A673 (cell line): Measurements from ENCODE around the gene SGCB. TPM values are rescaled to one million over a fixed set of nuclear protein-coding genes. Genes with fewer than 3 reads are reported as not detected.
A peak's percentile ranks its signal among the peaks of the same experiment; 100 is the strongest.

Source experiments
- BruUV-seq: library from RNA; stranded (reverse); fragments of 400-500 nt; replicated peaks from 2 replicates; lab custom pipeline; 2021; lab: Mats Ljungman, UMichigan
- CTCF ChIA-PET: fragments of 300-600 bp; sonication (Branson Sonifier 250); formaldehyde crosslinking; loops from one replicate; lab custom pipeline; 2022; ENCODE audit warnings: antibody characterized with exemption; lab: Charles Lee
- POLR2A ChIA-PET: fragments of 300-600 bp; sonication (Branson Sonifier 250); formaldehyde crosslinking; loops from one replicate; lab custom pipeline; 2022; ENCODE audit warnings: antibody characterized with exemption; ENCODE audit not compliant: low non-redundant PET; lab: Charles Lee
- DNase-seq: peaks from one replicate; pipeline ENCODE4 v3.0.0-alpha.2; 2015; ENCODE audit warnings: low spot score
- H3K27ac ChIP-seq: fragments of 200-600 bp; sonication (generic); 2 replicates; pipeline ENCODE4 v1.5.1; 2016; ENCODE audit warnings: mixed run types, low read depth, mild to moderate bottlenecking, mixed read lengths, antibody characterized with exemption, low read length; ENCODE audit not compliant: poor library complexity, severe bottlenecking
- H3K27me3 ChIP-seq: fragments of 200-600 bp; sonication (generic); replicated peaks from 2 replicates; pipeline ENCODE4 v1.6.1; 2017; ENCODE audit warnings: mixed run types, low read depth, mild to moderate bottlenecking, mixed read lengths, antibody characterized with exemption, low read length; ENCODE audit not compliant: insufficient read depth, poor library complexity
- H3K36me3 ChIP-seq: fragments of 200-600 bp; sonication (generic); 2 replicates; pipeline ENCODE4 v1.6.1; 2016; ENCODE audit warnings: mixed run types, mild to moderate bottlenecking, mixed read lengths, antibody characterized with exemption, low read length; ENCODE audit not compliant: insufficient read depth, poor library complexity, severe bottlenecking
- H3K4me1 ChIP-seq: fragments of 200-600 bp; sonication (generic); 2 replicates; pipeline ENCODE4 v1.6.1; 2017; ENCODE audit warnings: mixed run types, mild to moderate bottlenecking, mixed read lengths, antibody characterized with exemption, low read length; ENCODE audit not compliant: insufficient read depth, poor library complexity, severe bottlenecking
- H3K4me3 ChIP-seq: fragments of 200-600 bp; sonication (generic); 2 replicates; pipeline ENCODE4 v1.5.1; 2016; ENCODE audit warnings: low read depth, mixed run types, mild to moderate bottlenecking, mixed read lengths, low read length; ENCODE audit not compliant: poor library complexity, severe bottlenecking
- H3K9me3 ChIP-seq: fragments of 200-600 bp; sonication (generic); 2 replicates; pipeline ENCODE4 v1.6.1; 2016; ENCODE audit warnings: mixed run types, low read depth, mild to moderate bottlenecking, mixed read lengths, antibody characterized with exemption, low read length; ENCODE audit not compliant: poor library complexity, severe bottlenecking
- EZH2 ChIP-seq: fragments of 200-600 bp; sonication (generic); IDR thresholded peaks from 2 replicates; pipeline ENCODE4 v1.6.1; 2017; ENCODE audit warnings: borderline replicate concordance, low read depth, mild to moderate bottlenecking, mixed read lengths, antibody characterized with exemption, low read length; ENCODE audit not compliant: poor library complexity, severe bottlenecking
- intact Hi-C: fragments of 100-400 bp; cut with micrococcal nuclease; formaldehyde crosslinking; loops from one replicate; pipeline ENCODE4 v1.10.0; 2022; ENCODE audit not compliant: unreplicated experiment
- total RNA-seq: library from RNA; stranded (reverse); gene quantifications from 2 replicates; pipeline ENCODE4 v1.2.3, GENCODE V29; 2021
- TF ChIP-seq, protein P1 (sequence below): fragments of 300-800, 200-600 bp; sonication (generic); conservative IDR thresholded peaks from 2 replicates; pipeline ENCODE4 v1.5.1; 2017; ENCODE audit warnings: low read depth, mild to moderate bottlenecking, antibody characterized with exemption, low read length, moderate library complexity, mixed read lengths

SGCB gene
- total RNA-seq, 1 experiment from 2014 or later: 38.6 TPM

DNA sequence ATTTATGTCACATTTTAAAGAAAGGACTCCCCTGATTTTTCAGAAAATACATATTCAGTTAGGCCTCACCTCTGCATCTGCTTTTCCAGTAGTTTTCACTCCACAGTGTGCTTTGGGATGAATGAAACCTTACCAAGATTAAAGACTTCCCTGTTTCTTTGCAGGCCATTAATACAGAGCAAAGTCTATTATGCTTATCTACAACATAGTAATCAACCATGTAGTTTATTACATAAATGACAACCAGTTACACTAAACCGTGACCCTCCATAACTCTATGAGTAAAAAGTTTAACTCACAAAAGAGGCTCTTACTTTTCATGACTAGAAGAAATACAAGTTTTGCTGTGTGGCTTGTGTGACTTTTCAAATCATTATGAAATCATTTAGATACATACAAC lies 20.3 kb downstream of the SGCB start:
- CTCF ChIA-PET: no interaction called here
- intact Hi-C loops: loop anchor here (5.0 kb wide), 1 partner anchor 121 kb away; no protein-coding TSS in a partner anchor
- BruUV-seq: no TSS peak

DNA sequence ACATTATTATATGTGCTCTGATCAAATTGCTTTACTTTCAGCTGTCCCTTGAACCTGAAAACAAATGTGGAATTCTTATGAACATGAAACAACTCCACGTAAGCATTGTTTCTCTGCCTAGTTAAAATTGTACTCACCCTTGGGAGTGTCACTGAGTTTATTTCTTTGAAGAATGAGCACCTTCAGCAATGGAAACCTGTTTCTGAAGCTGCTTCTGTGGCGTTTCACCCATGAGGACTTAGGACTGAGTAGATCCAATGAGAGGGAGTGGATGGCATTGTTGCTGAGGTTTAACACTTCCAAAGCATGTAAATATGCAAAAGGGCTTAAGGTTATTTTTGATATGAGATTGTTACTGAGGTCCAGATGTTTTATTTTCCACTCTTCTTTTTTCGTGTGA lies 21.1 kb downstream of the SGCB start:
- H3K4me1 ChIP-seq: no peaks in the 10 kb centered on the region
- H3K27ac ChIP-seq: no peak overlapping the region
- H3K4me3 ChIP-seq: no peak overlapping the region
- H3K27me3 ChIP-seq: no peaks in the 10 kb centered on the region
- BruUV-seq: no TSS peak
- ChIA-PET POLR2A (no interaction called here), CTCF (no interaction called here)
- TF ChIP-seq, protein P1, sequence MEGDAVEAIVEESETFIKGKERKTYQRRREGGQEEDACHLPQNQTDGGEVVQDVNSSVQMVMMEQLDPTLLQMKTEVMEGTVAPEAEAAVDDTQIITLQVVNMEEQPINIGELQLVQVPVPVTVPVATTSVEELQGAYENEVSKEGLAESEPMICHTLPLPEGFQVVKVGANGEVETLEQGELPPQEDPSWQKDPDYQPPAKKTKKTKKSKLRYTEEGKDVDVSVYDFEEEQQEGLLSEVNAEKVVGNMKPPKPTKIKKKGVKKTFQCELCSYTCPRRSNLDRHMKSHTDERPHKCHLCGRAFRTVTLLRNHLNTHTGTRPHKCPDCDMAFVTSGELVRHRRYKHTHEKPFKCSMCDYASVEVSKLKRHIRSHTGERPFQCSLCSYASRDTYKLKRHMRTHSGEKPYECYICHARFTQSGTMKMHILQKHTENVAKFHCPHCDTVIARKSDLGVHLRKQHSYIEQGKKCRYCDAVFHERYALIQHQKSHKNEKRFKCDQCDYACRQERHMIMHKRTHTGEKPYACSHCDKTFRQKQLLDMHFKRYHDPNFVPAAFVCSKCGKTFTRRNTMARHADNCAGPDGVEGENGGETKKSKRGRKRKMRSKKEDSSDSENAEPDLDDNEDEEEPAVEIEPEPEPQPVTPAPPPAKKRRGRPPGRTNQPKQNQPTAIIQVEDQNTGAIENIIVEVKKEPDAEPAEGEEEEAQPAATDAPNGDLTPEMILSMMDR: no peak
- TF ChIP-seq EZH2: no peak
- H3K9me3 ChIP-seq: no peaks in the 10 kb centered on the region
- H3K36me3 ChIP-seq: no peaks in the 10 kb centered on the region
- no peak for DNase-seq
- intact Hi-C loops: loop anchor here (5.0 kb wide), 1 partner anchor 120 kb away; no protein-coding TSS in a partner anchor

More for the DNA sequence above, 20.3 kb downstream of the SGCB start:
- H3K27me3 ChIP-seq: no peaks in the 10 kb centered on the region
- no peak overlapping the region for H3K4me3 ChIP-seq
- H3K9me3 ChIP-seq: no peaks in the 10 kb centered on the region
- no peaks in the 10 kb centered on the region for H3K36me3 ChIP-seq
- no peak for DNase-seq
- TF ChIP-seq EZH2: no peak
- TF ChIP-seq, protein P1: no peak
- H3K4me1 ChIP-seq: no peaks in the 10 kb centered on the region
- no peak overlapping the region for H3K27ac ChIP-seq
- POLR2A ChIA-PET: no interaction called here

DNA sequence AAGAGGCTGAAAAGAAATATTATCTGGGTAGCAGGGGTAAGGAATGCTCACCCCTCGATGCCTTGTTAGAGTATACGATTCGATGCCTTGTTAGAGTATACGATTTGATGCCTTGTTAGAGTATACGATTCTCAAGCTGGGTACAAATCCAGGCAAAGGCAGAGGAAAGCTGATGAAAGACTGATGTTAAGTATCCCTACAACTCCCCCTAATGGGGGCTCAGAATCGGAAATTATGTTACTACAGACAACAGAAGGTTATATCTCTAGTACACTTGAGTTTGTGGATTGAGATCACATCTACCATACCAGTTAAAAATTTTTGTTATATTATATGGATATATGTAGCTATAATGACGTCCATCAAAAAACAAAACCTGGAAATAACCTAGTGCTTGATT lies 22.7 kb downstream of the SGCB start:
- Histone ChIP-seq H3K27me3 (no peaks in the 10 kb centered on the region), H3K4me3 (no peak overlapping the region), H3K9me3 (no peaks in the 10 kb centered on the region), H3K4me1 (no peaks in the 10 kb centered on the region), H3K36me3 (no peaks in the 10 kb centered on the region), H3K27ac (no peak overlapping the region)
- BruUV-seq: no TSS peak
- intact Hi-C loops: loop anchor here (5.0 kb wide), 1 partner anchor 118 kb away; no protein-coding TSS in a partner anchor
- POLR2A ChIA-PET: no interaction called here
- peak; percentile 1 for DNase-seq
- TF ChIP-seq, protein P1: peak; percentile 28; the same call in 1 of the 2 replicates
- no peak for TF ChIP-seq EZH2
- CTCF ChIA-PET: no interaction called here
